ENCODE data around the gene PTPRO. TPM values are rescaled to one million over a fixed set of nuclear protein-coding genes. Genes with fewer than 3 reads are reported as not detected.

Gene PTPRO
- total and polyA plus RNA-seq, 4 donors, result 29.9 to 71.8 (median 57.2) TPM

DNA sequence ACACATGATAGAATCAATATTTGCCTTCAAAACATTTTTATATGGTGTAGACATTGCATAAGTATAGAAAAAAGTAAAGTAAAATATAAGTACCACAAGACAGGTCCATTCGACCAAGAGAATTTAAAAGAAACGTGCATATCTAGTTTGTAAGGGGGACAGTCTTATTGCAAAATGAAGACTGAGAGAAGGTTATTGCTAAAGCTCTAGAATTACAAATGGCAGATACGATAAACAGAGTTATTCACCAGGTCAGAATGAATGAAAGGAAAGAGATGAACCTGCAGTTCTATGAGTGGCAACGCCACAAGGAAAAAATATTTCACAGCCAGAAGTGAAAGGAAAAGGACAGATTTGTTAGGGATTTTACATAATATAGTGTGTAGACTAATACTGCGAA is 224.8 kb downstream of the PTPRO start:
- no peak for DNase-seq (ENCODE audit: low read depth in 4 of 6, low spot score in 6 of 6)
- WGBS (ENCODE audit: insufficient coverage), result 91% methylated on average over 4 of the region's 5 CpGs
- Histone ChIP-seq H3K36me3 (ENCODE audit: control insufficient read depth, insufficient read depth, low read length) (no peaks in the 10 kb centered on the region), H3K4me3 (ENCODE audit: low read depth, low read length) (no peak overlapping the region), H3K27ac (ENCODE audit: low read depth, low read length) (no peak overlapping the region), H3K27me3 (ENCODE audit: control insufficient read depth, insufficient read depth, low read length) (no peaks in the 10 kb centered on the region), H3K4me1 (ENCODE audit: control insufficient read depth, insufficient read depth, low read length) (no peaks in the 10 kb centered on the region), H3K9me3 (ENCODE audit: control insufficient read depth, insufficient read depth, low read length) (no peaks in the 10 kb centered on the region)

DNA sequence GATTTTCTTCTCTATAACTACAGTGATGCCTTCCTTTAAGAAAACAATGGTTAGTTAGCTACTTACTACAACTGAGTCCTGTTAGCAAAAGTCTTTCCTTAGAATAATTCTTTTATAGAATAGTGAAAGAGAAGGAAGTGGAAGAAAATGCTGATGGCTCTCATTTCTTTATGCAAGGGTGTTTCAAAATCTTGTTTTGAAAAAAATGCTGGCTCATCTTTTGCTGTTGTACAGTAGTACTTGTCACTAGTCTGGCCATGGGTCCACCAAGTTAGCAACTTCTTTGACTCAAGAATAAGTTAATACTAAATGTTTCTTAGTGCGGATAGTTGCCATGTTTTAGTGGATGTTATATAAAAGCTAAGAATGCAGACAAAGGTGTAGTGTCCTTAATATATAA is 225.4 kb downstream of the PTPRO start:
- DNase-seq (ENCODE audit: low read depth in 4 of 6, low spot score in 6 of 6), result no peak
- no peaks in the 10 kb centered on the region for H3K27me3 ChIP-seq (ENCODE audit: control insufficient read depth, insufficient read depth, low read length)
- no peak overlapping the region for H3K27ac ChIP-seq (ENCODE audit: low read depth, low read length)
- H3K36me3 ChIP-seq (ENCODE audit: control insufficient read depth, insufficient read depth, low read length), result no peaks in the 10 kb centered on the region
- no CpG with 5 or more reads among the region's 1 CpG for WGBS (ENCODE audit: insufficient coverage)
- H3K9me3 ChIP-seq (ENCODE audit: control insufficient read depth, insufficient read depth, low read length), result no peaks in the 10 kb centered on the region
- no peak overlapping the region for H3K4me3 ChIP-seq (ENCODE audit: low read depth, low read length)
- no peaks in the 10 kb centered on the region for H3K4me1 ChIP-seq (ENCODE audit: control insufficient read depth, insufficient read depth, low read length)

- Histone ChIP-seq H3K4me1 (ENCODE audit: control insufficient read depth, insufficient read depth, low read length) (no peaks in the 10 kb centered on the region), H3K36me3 (ENCODE audit: control insufficient read depth, insufficient read depth, low read length) (no peaks in the 10 kb centered on the region), H3K4me3 (ENCODE audit: low read depth, low read length) (no peak overlapping the region), H3K9me3 (ENCODE audit: control insufficient read depth, insufficient read depth, low read length) (no peaks in the 10 kb centered on the region), H3K27me3 (ENCODE audit: control insufficient read depth, insufficient read depth, low read length) (no peaks in the 10 kb centered on the region), H3K27ac (ENCODE audit: low read depth, low read length) (no peak overlapping the region)
- no CpG with 5 or more reads among the region's 4 CpGs for WGBS (ENCODE audit: insufficient coverage)
- DNase-seq (ENCODE audit: low read depth in 4 of 6, low spot score in 6 of 6), result peak in 1 of 6 donors; percentile 19
These were observed 228.5 kb downstream of the PTPRO start for GRCh38 chr12:15550793-15551192.

DNA sequence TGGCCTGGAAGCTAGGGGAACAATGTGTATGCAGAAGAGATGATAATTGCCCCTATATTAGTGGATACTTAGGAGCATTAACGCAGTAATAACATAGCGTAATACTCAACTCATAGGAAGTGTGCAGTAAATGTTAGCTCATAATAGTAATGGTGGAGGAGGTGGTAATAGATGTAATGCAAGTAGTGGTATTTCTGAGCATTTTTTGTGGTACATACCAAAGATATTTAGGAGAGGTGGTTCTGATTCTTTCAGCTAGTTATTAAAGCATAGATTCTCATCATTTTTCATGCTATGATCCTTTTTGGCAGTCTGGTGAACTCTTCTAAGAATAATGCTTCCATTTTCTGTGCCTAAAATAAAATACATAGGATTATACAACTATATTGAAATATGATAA is 233.1 kb downstream of the PTPRO start:
- H3K4me1 ChIP-seq (ENCODE audit: control insufficient read depth, insufficient read depth, low read length), result no peaks in the 10 kb centered on the region
- no peak for DNase-seq (ENCODE audit: low read depth in 4 of 6, low spot score in 6 of 6)
- peaks cover 4% of the 10 kb centered on the region for H3K36me3 ChIP-seq (ENCODE audit: control insufficient read depth, insufficient read depth, low read length)
- no peak overlapping the region for H3K27ac ChIP-seq (ENCODE audit: low read depth, low read length)
- no peaks in the 10 kb centered on the region for H3K27me3 ChIP-seq (ENCODE audit: control insufficient read depth, insufficient read depth, low read length)
- H3K4me3 ChIP-seq (ENCODE audit: low read depth, low read length), result no peak overlapping the region
- 90% methylated on average over 2 of the region's 2 CpGs for WGBS (ENCODE audit: insufficient coverage)
- H3K9me3 ChIP-seq (ENCODE audit: control insufficient read depth, insufficient read depth, low read length), result no peaks in the 10 kb centered on the region

- no peak overlapping the region for H3K27ac ChIP-seq (ENCODE audit: low read depth, low read length)
- no peaks in the 10 kb centered on the region for H3K9me3 ChIP-seq (ENCODE audit: control insufficient read depth, insufficient read depth, low read length)
- H3K36me3 ChIP-seq (ENCODE audit: control insufficient read depth, insufficient read depth, low read length), result peaks cover 4% of the 10 kb centered on the region
- no peak overlapping the region for H3K4me3 ChIP-seq (ENCODE audit: low read depth, low read length)
- WGBS (ENCODE audit: insufficient coverage), result no CpG with 5 or more reads among the region's 5 CpGs
- H3K4me1 ChIP-seq (ENCODE audit: control insufficient read depth, insufficient read depth, low read length), result no peaks in the 10 kb centered on the region
- no peak for DNase-seq (ENCODE audit: low read depth in 4 of 6, low spot score in 6 of 6)
- no peaks in the 10 kb centered on the region for H3K27me3 ChIP-seq (ENCODE audit: control insufficient read depth, insufficient read depth, low read length)
These were observed 234.2 kb downstream of the PTPRO start for GRCh38 chr12:15556411-15557102.

DNA sequence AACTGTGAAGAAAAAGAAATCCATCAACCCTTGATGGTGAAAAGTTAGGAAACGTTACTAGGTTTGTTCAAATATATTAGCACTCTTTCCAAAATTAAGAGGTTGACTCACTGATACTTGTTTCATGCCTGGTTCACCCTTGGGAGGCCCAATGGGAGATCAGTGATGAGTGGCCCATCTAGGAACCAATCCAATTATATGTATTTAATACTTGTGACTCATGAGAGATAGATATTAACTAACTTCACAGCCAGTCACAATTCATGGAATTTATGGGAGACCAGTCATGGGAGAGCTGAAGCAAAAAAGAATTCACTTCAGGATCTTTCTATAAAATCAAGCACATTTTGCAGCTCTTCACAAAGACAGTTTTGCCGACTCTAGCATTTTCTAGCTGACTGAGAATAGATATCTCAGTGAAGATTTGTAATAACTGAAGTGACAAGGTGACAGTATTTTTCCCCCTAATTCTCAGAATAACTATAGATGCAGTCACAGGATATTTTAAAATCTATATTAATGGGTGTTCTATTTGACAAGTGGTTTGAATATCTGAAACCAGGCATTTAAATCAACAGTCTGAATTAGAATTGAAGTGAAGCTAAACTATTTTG is 236.7 kb downstream of the PTPRO start:
- Histone ChIP-seq H3K9me3 (ENCODE audit: control insufficient read depth, insufficient read depth, low read length) (no peaks in the 10 kb centered on the region), H3K27me3 (ENCODE audit: control insufficient read depth, insufficient read depth, low read length) (no peaks in the 10 kb centered on the region), H3K4me3 (ENCODE audit: low read depth, low read length) (no peak overlapping the region), H3K36me3 (ENCODE audit: control insufficient read depth, insufficient read depth, low read length) (peaks cover 4% of the 10 kb centered on the region), H3K4me1 (ENCODE audit: control insufficient read depth, insufficient read depth, low read length) (no peaks in the 10 kb centered on the region), H3K27ac (ENCODE audit: low read depth, low read length) (no peak overlapping the region)
- no peak for DNase-seq (ENCODE audit: low read depth in 4 of 6, low spot score in 6 of 6)
- no CpG with 5 or more reads among the region's 2 CpGs for WGBS (ENCODE audit: insufficient coverage)

GRCh38 chr12:15561396-15561795 is 239.1 kb downstream of the PTPRO start:
- Histone ChIP-seq H3K27me3 (ENCODE audit: control insufficient read depth, insufficient read depth, low read length) (no peaks in the 10 kb centered on the region), H3K4me1 (ENCODE audit: control insufficient read depth, insufficient read depth, low read length) (no peaks in the 10 kb centered on the region), H3K9me3 (ENCODE audit: control insufficient read depth, insufficient read depth, low read length) (no peaks in the 10 kb centered on the region), H3K4me3 (ENCODE audit: low read depth, low read length) (no peak overlapping the region), H3K36me3 (ENCODE audit: control insufficient read depth, insufficient read depth, low read length) (peaks cover 4% of the 10 kb centered on the region), H3K27ac (ENCODE audit: low read depth, low read length) (no peak overlapping the region)
- DNase-seq (ENCODE audit: low read depth in 4 of 6, low spot score in 6 of 6), result no peak
- WGBS (ENCODE audit: insufficient coverage), result no CpG with 5 or more reads among the region's 1 CpG

- no CpG with 5 or more reads among the region's 3 CpGs for WGBS (ENCODE audit: insufficient coverage)
- no peak overlapping the region for H3K27ac ChIP-seq (ENCODE audit: low read depth, low read length)
- H3K4me3 ChIP-seq (ENCODE audit: low read depth, low read length), result no peak overlapping the region
- H3K9me3 ChIP-seq (ENCODE audit: control insufficient read depth, insufficient read depth, low read length), result no peaks in the 10 kb centered on the region
- no peak for DNase-seq (ENCODE audit: low read depth in 4 of 6, low spot score in 6 of 6)
- H3K27me3 ChIP-seq (ENCODE audit: control insufficient read depth, insufficient read depth, low read length), result no peaks in the 10 kb centered on the region
- H3K4me1 ChIP-seq (ENCODE audit: control insufficient read depth, insufficient read depth, low read length), result no peaks in the 10 kb centered on the region
- H3K36me3 ChIP-seq (ENCODE audit: control insufficient read depth, insufficient read depth, low read length), result peaks cover 4% of the 10 kb centered on the region
These were observed 240.0 kb downstream of the PTPRO start for GRCh38 chr12:15562263-15562662.

DNA sequence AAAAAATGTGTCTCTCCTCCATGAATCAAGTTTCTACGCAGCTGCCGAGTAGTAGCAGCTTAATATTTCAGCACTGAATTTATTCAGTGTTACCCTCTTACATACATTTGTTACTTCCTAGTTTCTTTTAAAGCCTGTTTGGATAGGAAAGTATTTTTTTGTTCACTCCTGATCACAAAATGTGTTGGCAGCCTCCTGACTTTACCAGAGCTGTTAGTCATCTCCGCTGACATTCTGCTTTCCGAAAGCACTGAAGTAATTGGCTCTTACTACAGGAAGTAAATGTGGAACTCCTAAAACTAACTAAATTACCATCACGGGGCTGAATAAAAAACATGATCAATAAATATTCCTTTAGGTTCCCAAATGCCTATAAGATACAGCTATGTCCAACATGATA is 241.4 kb downstream of the PTPRO start:
- Histone ChIP-seq H3K27ac (ENCODE audit: low read depth, low read length) (no peak overlapping the region), H3K27me3 (ENCODE audit: control insufficient read depth, insufficient read depth, low read length) (no peaks in the 10 kb centered on the region), H3K4me3 (ENCODE audit: low read depth, low read length) (no peak overlapping the region), H3K9me3 (ENCODE audit: control insufficient read depth, insufficient read depth, low read length) (no peaks in the 10 kb centered on the region), H3K36me3 (ENCODE audit: control insufficient read depth, insufficient read depth, low read length) (no peaks in the 10 kb centered on the region), H3K4me1 (ENCODE audit: control insufficient read depth, insufficient read depth, low read length) (no peaks in the 10 kb centered on the region)
- peak in 1 of 6 donors; percentile 71 for DNase-seq (ENCODE audit: low read depth in 4 of 6, low spot score in 6 of 6)
- no CpG with 5 or more reads among the region's 5 CpGs for WGBS (ENCODE audit: insufficient coverage)

GRCh38 chr12:15574353-15574752 is 252.0 kb downstream of the PTPRO start:
- Histone ChIP-seq H3K27me3 (ENCODE audit: control insufficient read depth, insufficient read depth, low read length) (no peaks in the 10 kb centered on the region), H3K27ac (ENCODE audit: low read depth, low read length) (no peak overlapping the region), H3K4me3 (ENCODE audit: low read depth, low read length) (no peak overlapping the region), H3K4me1 (ENCODE audit: control insufficient read depth, insufficient read depth, low read length) (no peaks in the 10 kb centered on the region), H3K9me3 (ENCODE audit: control insufficient read depth, insufficient read depth, low read length) (no peaks in the 10 kb centered on the region), H3K36me3 (ENCODE audit: control insufficient read depth, insufficient read depth, low read length) (no peaks in the 10 kb centered on the region)
- WGBS (ENCODE audit: insufficient coverage), result no CpG with 5 or more reads among the region's 1 CpG
- DNase-seq (ENCODE audit: low read depth in 4 of 6, low spot score in 6 of 6), result no peak
